Hepatocyte (in vitro differentiated cells): ENCODE measurements around the gene SLC66A1. TPM values are rescaled to one million over a fixed set of nuclear protein-coding genes. Genes with fewer than 3 reads are reported as not detected.
"Not testable (repeated sequence)": the region's sequence is repeated elsewhere in the genome, so short reads cannot be mapped to it uniquely, and the experiment has no call there.

Experiments
- DNase-seq: peaks from one replicate; pipeline ENCODE4 v3.0.0-alpha.2; 2016; ENCODE audit warnings: low spot score
- H2AFZ ChIP-seq: fragments of 200-600 bp; sonication (generic); 2 replicates; pipeline ENCODE4 v1.6.0; 2016; ENCODE audit warnings: antibody characterized with exemption, mild to moderate bottlenecking
- H3K27ac ChIP-seq: fragments of 200-600 bp; sonication (generic); 2 replicates; pipeline ENCODE4 v1.5.1; 2016; ENCODE audit warnings: mild to moderate bottlenecking
- H3K27me3 ChIP-seq: fragments of 200-600 bp; sonication (generic); 2 replicates; pipeline ENCODE4 v1.6.1; 2016
- H3K36me3 ChIP-seq: fragments of 200-600 bp; sonication (generic); replicated peaks from 2 replicates; pipeline ENCODE4 v1.5.1; 2016; ENCODE audit warnings: low read depth; ENCODE audit not compliant: insufficient read depth
- H3K4me1 ChIP-seq: fragments of 200-600 bp; sonication (generic); 2 replicates; pipeline ENCODE4 v1.5.1; 2016; ENCODE audit warnings: mild to moderate bottlenecking, moderate library complexity; ENCODE audit not compliant: insufficient read depth
- H3K4me2 ChIP-seq: fragments of 200-600 bp; sonication (generic); 2 replicates; pipeline ENCODE4 v1.6.0; 2016
- H3K4me3 ChIP-seq: fragments of 200-600 bp; sonication (generic); 2 replicates; pipeline ENCODE4 v1.5.1; 2016; ENCODE audit warnings: mild to moderate bottlenecking
- H3K79me2 ChIP-seq: fragments of 200-600 bp; sonication (generic); 2 replicates; pipeline ENCODE4 v1.6.0; 2017; ENCODE audit warnings: mild to moderate bottlenecking
- H3K9me2 ChIP-seq: fragments of 200-600 bp; sonication (generic); replicated peaks from 2 replicates; pipeline ENCODE4 v1.6.0; 2017; ENCODE audit warnings: mild to moderate bottlenecking; ENCODE audit not compliant: insufficient read depth
- H3K9me3 ChIP-seq: fragments of 200-600 bp; sonication (generic); 2 replicates; pipeline ENCODE4 v1.5.1; 2016; ENCODE audit warnings: low read depth, mild to moderate bottlenecking
- H4K20me1 ChIP-seq: fragments of 200-600 bp; sonication (generic); 2 replicates; pipeline ENCODE4 v1.6.0; 2016; ENCODE audit warnings: mild to moderate bottlenecking; ENCODE audit not compliant: insufficient read depth, poor library complexity, severe bottlenecking
- EZH2 ChIP-seq: fragments of 200-600 bp; sonication (generic); IDR thresholded peaks from 2 replicates; pipeline ENCODE4 v1.6.1; 2016; ENCODE audit warnings: antibody characterized with exemption, mild to moderate bottlenecking, borderline replicate concordance
- EZH2phosphoT487 ChIP-seq: fragments of 200-600 bp; sonication (generic); IDR thresholded peaks from one replicate; pipeline ENCODE4 v1.6.1; 2018; ENCODE audit warnings: antibody characterized with exemption, mild to moderate bottlenecking, low read depth, moderate library complexity; ENCODE audit not compliant: unreplicated experiment, severe bottlenecking
- WGBS: methylation state at CpG from one replicate; pipeline ENCODE4 v1.1.6; 2016; ENCODE audit warnings: low lambda C conversion rate; ENCODE audit errors: missing lambda C conversion rate; 5-methylcytosine and 5-hydroxymethylcytosine counted together
- polyA plus RNA-seq: library from polyadenylated mRNA; unstranded; fragments of >200 nt; fragmentation: Nextera tagmentation; extraction: Ambion mirVana; gene quantifications from 2 replicates; pipeline ENCODE4 v1.2.1, GENCODE V29; 2016
- total RNA-seq: library from RNA; depleted of rRNA; stranded (reverse); fragments of >200 nt; gene quantifications from 2 replicates; pipeline ENCODE4 v1.2.3, GENCODE V29; 2014
- TF ChIP-seq, protein P1 (sequence below): fragments of 200-600 bp; sonication (generic); IDR thresholded peaks from 2 replicates; pipeline ENCODE4 v1.5.1; 2016; ENCODE audit warnings: antibody characterized with exemption, mild to moderate bottlenecking; ENCODE audit not compliant: poor library complexity

The SLC66A1 gene
- total and polyA plus RNA-seq, 2 experiments from 2014 or later, result 28.2 to 39.6 TPM

DNA sequence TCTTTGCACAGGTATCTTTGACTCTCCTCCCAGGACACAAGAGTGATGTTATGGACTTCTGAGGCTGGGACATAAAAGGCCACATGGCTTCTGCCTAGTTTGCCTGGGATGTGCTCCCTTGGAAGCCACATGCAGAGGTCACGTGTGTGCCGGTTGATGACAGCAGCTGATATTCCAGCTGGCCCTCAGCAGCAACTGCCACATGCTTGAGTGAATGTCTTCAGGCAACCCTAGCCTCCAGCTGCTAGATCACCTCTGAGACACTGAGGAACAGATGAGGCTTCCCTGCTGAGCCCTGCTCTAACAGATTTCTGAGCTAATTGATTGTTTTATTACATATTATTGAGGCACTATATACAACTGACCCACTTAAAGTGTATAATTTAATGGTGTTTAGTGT, 11.9 kb upstream of the SLC66A1 start:
- Histone ChIP-seq H2AFZ (no peak overlapping the region), H3K4me3 (no peak overlapping the region), H3K9me3 (peaks cover under 1% of the 10 kb centered on the region), H3K4me1 (no peaks in the 10 kb centered on the region), H4K20me1 (no peaks in the 10 kb centered on the region), H3K27ac (no peak overlapping the region), H3K79me2 (no peaks in the 10 kb centered on the region), H3K27me3 (no peaks in the 10 kb centered on the region), H3K9me2 (no peaks in the 10 kb centered on the region), H3K4me2 (no peak overlapping the region), H3K36me3 (no peaks in the 10 kb centered on the region)
- TF ChIP-seq EZH2 (no peak), EZH2phosphoT487 (no peak)
- TF ChIP-seq, protein P1, sequence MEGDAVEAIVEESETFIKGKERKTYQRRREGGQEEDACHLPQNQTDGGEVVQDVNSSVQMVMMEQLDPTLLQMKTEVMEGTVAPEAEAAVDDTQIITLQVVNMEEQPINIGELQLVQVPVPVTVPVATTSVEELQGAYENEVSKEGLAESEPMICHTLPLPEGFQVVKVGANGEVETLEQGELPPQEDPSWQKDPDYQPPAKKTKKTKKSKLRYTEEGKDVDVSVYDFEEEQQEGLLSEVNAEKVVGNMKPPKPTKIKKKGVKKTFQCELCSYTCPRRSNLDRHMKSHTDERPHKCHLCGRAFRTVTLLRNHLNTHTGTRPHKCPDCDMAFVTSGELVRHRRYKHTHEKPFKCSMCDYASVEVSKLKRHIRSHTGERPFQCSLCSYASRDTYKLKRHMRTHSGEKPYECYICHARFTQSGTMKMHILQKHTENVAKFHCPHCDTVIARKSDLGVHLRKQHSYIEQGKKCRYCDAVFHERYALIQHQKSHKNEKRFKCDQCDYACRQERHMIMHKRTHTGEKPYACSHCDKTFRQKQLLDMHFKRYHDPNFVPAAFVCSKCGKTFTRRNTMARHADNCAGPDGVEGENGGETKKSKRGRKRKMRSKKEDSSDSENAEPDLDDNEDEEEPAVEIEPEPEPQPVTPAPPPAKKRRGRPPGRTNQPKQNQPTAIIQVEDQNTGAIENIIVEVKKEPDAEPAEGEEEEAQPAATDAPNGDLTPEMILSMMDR, result no peak
- 98% methylated on average over 2 of the region's 2 CpGs for WGBS
- DNase-seq, result no peak

DNA sequence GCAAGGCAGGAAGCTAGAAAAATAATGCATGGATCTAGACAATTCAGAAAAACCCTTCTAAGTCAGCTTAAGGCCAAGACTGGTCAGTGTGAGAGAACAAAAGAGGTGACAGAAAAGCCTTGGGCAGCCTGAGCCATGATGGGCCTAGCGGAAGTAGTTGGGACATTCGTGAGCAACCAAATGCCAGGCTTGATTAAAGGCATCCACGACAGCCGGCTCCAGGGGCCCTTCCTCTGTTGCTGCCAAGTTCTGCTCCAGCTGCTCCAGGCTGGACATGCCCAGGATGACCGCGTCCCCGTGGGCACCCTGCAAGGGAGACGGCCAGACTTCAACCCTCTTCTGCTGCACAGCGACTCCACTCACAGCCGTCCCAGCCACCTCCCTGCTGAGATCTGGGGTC, 8.0 kb upstream of the SLC66A1 start:
- H2AFZ ChIP-seq, H4K20me1 ChIP-seq, H3K4me2 ChIP-seq, H3K79me2 ChIP-seq, H3K27me3 ChIP-seq, H3K4me1 ChIP-seq, H3K36me3 ChIP-seq, H3K9me3 ChIP-seq, H3K27ac ChIP-seq, H3K4me3 ChIP-seq, H3K9me2 ChIP-seq, DNase-seq: not testable (repeated sequence)
- 97% methylated on average over 10 of the region's 10 CpGs for WGBS

DNA sequence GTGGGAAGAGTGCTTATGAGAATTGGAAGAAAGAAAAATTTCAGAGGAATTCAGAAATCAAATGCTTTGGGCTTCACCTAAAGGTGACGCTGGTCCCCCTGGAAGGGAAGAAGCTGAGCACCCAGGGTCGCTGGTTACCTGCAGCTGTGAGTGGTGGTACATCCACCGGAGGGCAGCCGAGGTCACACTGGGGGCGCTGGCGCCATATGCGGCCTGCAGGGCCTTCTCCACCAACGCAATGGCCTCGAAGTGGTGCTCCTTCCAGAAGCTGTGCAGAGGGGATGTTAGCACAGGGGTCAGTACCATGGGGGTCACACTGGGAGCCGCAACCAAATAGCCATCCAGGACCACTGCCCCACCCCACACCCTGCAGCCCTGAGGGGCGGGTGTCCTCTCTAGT, 6.2 kb upstream of the SLC66A1 start:
- H3K36me3 ChIP-seq, result no peaks in the 10 kb centered on the region
- 96% methylated on average over 11 of the region's 11 CpGs for WGBS
- no peak for DNase-seq

DNA sequence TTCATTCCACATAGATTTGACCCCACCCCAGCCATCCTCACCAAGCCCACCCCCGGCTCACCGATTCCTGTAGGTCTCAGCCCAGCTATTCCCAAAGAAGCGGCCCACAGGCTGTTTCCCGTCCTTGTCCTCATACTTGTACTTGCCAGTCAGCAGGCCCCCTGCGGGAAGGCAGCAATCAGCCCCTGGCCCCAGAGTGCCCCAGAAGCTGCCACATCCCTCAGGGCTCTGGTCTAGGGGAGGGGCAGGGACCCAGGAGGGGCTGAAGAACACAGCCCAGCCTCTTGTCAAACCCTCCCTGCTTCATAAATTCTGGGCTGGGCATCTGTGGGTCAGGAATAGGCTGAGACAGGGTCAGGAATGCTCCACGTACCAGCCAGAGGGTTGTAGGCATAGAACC, 5.2 kb upstream of the SLC66A1 start:
- TF ChIP-seq EZH2phosphoT487 (no peak), EZH2 (no peak)
- TF ChIP-seq, protein P1, result no peak
- no peak overlapping the region for H2AFZ ChIP-seq
- H3K36me3 ChIP-seq, result no peaks in the 10 kb centered on the region
- H3K9me2 ChIP-seq, result no peaks in the 10 kb centered on the region
- DNase-seq, result no peak
- H3K4me2 ChIP-seq, result no peak overlapping the region
- H3K79me2 ChIP-seq, result peaks cover 29% of the 10 kb centered on the region
- H3K4me3 ChIP-seq, result no peak overlapping the region
- no peaks in the 10 kb centered on the region for H3K4me1 ChIP-seq
- no peaks in the 10 kb centered on the region for H4K20me1 ChIP-seq
- WGBS, result 96% methylated on average over 5 of the region's 6 CpGs
- H3K27ac ChIP-seq, result no peak overlapping the region
- H3K9me3 ChIP-seq, result no peaks in the 10 kb centered on the region
- H3K27me3 ChIP-seq, result no peaks in the 10 kb centered on the region

More for the DNA sequence above, 6.2 kb upstream of the SLC66A1 start:
- TF ChIP-seq, protein P1, result no peak
- no peak for TF ChIP-seq EZH2phosphoT487
- no peak overlapping the region for H2AFZ ChIP-seq
- peaks cover 22% of the 10 kb centered on the region for H3K79me2 ChIP-seq
- H3K27ac ChIP-seq, result no peak overlapping the region
- H3K9me2 ChIP-seq, result no peaks in the 10 kb centered on the region
- no peaks in the 10 kb centered on the region for H3K9me3 ChIP-seq
- H3K4me3 ChIP-seq, result no peak overlapping the region
- H3K4me1 ChIP-seq, result no peaks in the 10 kb centered on the region
- no peaks in the 10 kb centered on the region for H3K27me3 ChIP-seq
- no peaks in the 10 kb centered on the region for H4K20me1 ChIP-seq
- no peak overlapping the region for H3K4me2 ChIP-seq
